ENCODE measurements around the gene LIPT2.
"Not testable (repeated sequence)": the region's sequence is repeated elsewhere in the genome, so short reads cannot be mapped to it uniquely, and the experiment has no call there.

- TF ChIP-seq, protein P1, sequence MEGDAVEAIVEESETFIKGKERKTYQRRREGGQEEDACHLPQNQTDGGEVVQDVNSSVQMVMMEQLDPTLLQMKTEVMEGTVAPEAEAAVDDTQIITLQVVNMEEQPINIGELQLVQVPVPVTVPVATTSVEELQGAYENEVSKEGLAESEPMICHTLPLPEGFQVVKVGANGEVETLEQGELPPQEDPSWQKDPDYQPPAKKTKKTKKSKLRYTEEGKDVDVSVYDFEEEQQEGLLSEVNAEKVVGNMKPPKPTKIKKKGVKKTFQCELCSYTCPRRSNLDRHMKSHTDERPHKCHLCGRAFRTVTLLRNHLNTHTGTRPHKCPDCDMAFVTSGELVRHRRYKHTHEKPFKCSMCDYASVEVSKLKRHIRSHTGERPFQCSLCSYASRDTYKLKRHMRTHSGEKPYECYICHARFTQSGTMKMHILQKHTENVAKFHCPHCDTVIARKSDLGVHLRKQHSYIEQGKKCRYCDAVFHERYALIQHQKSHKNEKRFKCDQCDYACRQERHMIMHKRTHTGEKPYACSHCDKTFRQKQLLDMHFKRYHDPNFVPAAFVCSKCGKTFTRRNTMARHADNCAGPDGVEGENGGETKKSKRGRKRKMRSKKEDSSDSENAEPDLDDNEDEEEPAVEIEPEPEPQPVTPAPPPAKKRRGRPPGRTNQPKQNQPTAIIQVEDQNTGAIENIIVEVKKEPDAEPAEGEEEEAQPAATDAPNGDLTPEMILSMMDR (conservative IDR thresholded peaks at IDR 0.05; ENCODE audit: low read depth in 2 of 2): not testable (repeated sequence)
- TF ChIP-seq ZNF331 (CRISPR knock-in tag; IDR thresholded peaks at IDR 0.05; ENCODE audit: low read depth); POLR2AphosphoS5 (IDR thresholded peaks at IDR 0.05; ENCODE audit: low read depth); EZH2 (IDR thresholded peaks at IDR 0.05; ENCODE audit: low read depth, unreplicated experiment); CREB1 (CRISPR knock-in tag; IDR thresholded peaks at IDR 0.05; ENCODE audit: low read depth); JUNB (IDR thresholded peaks at IDR 0.05; ENCODE audit: unreplicated experiment); EZH2phosphoT487 (IDR thresholded peaks at IDR 0.05; ENCODE audit: unreplicated experiment); ZNF462 (CRISPR knock-in tag; IDR thresholded peaks at IDR 0.05): not testable (repeated sequence)
- TF ChIP-seq, protein P2, sequence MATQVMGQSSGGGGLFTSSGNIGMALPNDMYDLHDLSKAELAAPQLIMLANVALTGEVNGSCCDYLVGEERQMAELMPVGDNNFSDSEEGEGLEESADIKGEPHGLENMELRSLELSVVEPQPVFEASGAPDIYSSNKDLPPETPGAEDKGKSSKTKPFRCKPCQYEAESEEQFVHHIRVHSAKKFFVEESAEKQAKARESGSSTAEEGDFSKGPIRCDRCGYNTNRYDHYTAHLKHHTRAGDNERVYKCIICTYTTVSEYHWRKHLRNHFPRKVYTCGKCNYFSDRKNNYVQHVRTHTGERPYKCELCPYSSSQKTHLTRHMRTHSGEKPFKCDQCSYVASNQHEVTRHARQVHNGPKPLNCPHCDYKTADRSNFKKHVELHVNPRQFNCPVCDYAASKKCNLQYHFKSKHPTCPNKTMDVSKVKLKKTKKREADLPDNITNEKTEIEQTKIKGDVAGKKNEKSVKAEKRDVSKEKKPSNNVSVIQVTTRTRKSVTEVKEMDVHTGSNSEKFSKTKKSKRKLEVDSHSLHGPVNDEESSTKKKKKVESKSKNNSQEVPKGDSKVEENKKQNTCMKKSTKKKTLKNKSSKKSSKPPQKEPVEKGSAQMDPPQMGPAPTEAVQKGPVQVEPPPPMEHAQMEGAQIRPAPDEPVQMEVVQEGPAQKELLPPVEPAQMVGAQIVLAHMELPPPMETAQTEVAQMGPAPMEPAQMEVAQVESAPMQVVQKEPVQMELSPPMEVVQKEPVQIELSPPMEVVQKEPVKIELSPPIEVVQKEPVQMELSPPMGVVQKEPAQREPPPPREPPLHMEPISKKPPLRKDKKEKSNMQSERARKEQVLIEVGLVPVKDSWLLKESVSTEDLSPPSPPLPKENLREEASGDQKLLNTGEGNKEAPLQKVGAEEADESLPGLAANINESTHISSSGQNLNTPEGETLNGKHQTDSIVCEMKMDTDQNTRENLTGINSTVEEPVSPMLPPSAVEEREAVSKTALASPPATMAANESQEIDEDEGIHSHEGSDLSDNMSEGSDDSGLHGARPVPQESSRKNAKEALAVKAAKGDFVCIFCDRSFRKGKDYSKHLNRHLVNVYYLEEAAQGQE (IDR thresholded peaks at IDR 0.05; ENCODE audit: unreplicated experiment): not testable (repeated sequence)
These were observed 24.1 kb upstream of the LIPT2 start for GRCh38 chr11:74517592-74517991.
